GM18517 (cell line): ENCODE measurements around the gene NANOG.
"Not testable (repeated sequence)": the region's sequence is repeated elsewhere in the genome, so short reads cannot be mapped to it uniquely, and the experiment has no call there.

Source experiments
- ATAC-seq: cut with Tn5 transposase; IDR thresholded peaks from one replicate; pipeline ENCODE4 v1.9.1; 2021; ENCODE audit warnings: mild to moderate bottlenecking, moderate library complexity; ENCODE audit not compliant: unreplicated experiment

NANOG gene

GRCh38 chr12:7798750-7799308 is 9.6 kb downstream of the NANOG start:
- ATAC-seq: not testable (repeated sequence)

GRCh38 chr12:7801460-7801859 is 12.3 kb downstream of the NANOG start:
- ATAC-seq: no peak

GRCh38 chr12:7806319-7806718 is 17.1 kb downstream of the NANOG start:
- not testable (repeated sequence) for ATAC-seq

- no peak for ATAC-seq
These were observed 17.8 kb downstream of the NANOG start for GRCh38 chr12:7806863-7807487.

- not testable (repeated sequence) for ATAC-seq
These were observed 36.6 kb downstream of the NANOG start for GRCh38 chr12:7825754-7826153.

GRCh38 chr12:7829737-7830136 is 40.5 kb downstream of the NANOG start:
- ATAC-seq: not testable (repeated sequence)

GRCh38 chr12:7832059-7832696 is 43.0 kb downstream of the NANOG start:
- ATAC-seq: no peak

- ATAC-seq: not testable (repeated sequence)
These were observed 44.0 kb downstream of the NANOG start for GRCh38 chr12:7833201-7833600.

GRCh38 chr12:7833831-7834230 is 44.6 kb downstream of the NANOG start:
- no peak for ATAC-seq

- ATAC-seq: no peak
These were observed 45.5 kb downstream of the NANOG start for GRCh38 chr12:7834701-7835100.

- no peak for ATAC-seq
These were observed 45.9 kb downstream of the NANOG start for GRCh38 chr12:7835116-7835515.

GRCh38 chr12:7835766-7836165 is 46.6 kb downstream of the NANOG start:
- no peak for ATAC-seq

- no peak for ATAC-seq
These were observed 48.2 kb downstream of the NANOG start for GRCh38 chr12:7837366-7837765.

- not testable (repeated sequence) for ATAC-seq
These were observed 50.0 kb downstream of the NANOG start for GRCh38 chr12:7839226-7839625.

- not testable (repeated sequence) for ATAC-seq
These were observed 50.6 kb downstream of the NANOG start for GRCh38 chr12:7839848-7840247.

GRCh38 chr12:7842444-7842843 is 53.2 kb downstream of the NANOG start:
- ATAC-seq: not testable (repeated sequence)

- ATAC-seq: not testable (repeated sequence)
These were observed 53.9 kb downstream of the NANOG start for GRCh38 chr12:7843149-7843548.

- ATAC-seq: not testable (repeated sequence)
These were observed 54.4 kb downstream of the NANOG start for GRCh38 chr12:7843583-7843982.

- ATAC-seq: no peak
These were observed 54.9 kb downstream of the NANOG start for GRCh38 chr12:7844116-7844515.

GRCh38 chr12:7847226-7848097 is 58.3 kb downstream of the NANOG start:
- ATAC-seq: not testable (repeated sequence)

- ATAC-seq: not testable (repeated sequence)
These were observed 58.9 kb downstream of the NANOG start for GRCh38 chr12:7848098-7848422.
